ENCODE measurements around the gene PLG. TPM values are rescaled to one million over a fixed set of nuclear protein-coding genes. Genes with fewer than 3 reads are reported as not detected.
"Not testable (repeated sequence)": the region's sequence is repeated elsewhere in the genome, so short reads cannot be mapped to it uniquely, and the experiment has no call there.

The PLG gene
- total RNA-seq, 2 experiments from 2014 or later = 3.4 to 3.7 TPM

GRCh38 chr6:160692369-160692959, 9.6 kb upstream of the PLG start:
- Histone ChIP-seq H3K4me1 (ENCODE audit: insufficient read depth, low read length, poor library complexity, severe bottlenecking) (no peaks in the 10 kb centered on the region), H3K9me3 (ENCODE audit: low read length) (no peaks in the 10 kb centered on the region), H3K4me3 (ENCODE audit: low read depth, low read length, poor library complexity, severe bottlenecking) (no peak overlapping the region), H3K27ac (ENCODE audit: low read depth, low read length, poor library complexity, severe bottlenecking) (no peak overlapping the region), H3K79me2 (ENCODE audit: insufficient read depth, low read depth, low read length) (no peaks in the 10 kb centered on the region), H2AFZ (ENCODE audit: low read length) (no peak overlapping the region), H4K20me1 (ENCODE audit: insufficient read depth, low read length) (no peaks in the 10 kb centered on the region), H3K4me2 (ENCODE audit: low read length) (no peak overlapping the region), H3K9me2 (ENCODE audit: insufficient read depth, low read length) (no peaks in the 10 kb centered on the region), H3K36me3 (ENCODE audit: insufficient read depth, low read length) (no peaks in the 10 kb centered on the region)
- peak; percentile 20 for DNase-seq (ENCODE audit: low spot score)
- no TSS peak for BruUV-seq (replicated peaks)
- TF ChIP-seq CTCF (conservative IDR thresholded peaks at IDR 0.05; ENCODE audit: low read length) = peak; percentile 62
- TF ChIP-seq EZH2phosphoT487 (IDR thresholded peaks at IDR 0.05; ENCODE audit: borderline replicate concordance, low read depth, low read length) = no peak
- intact Hi-C loops (cut with micrococcal nuclease; ENCODE audit: unreplicated experiment) = no loop called here
- POLR2A ChIA-PET = interaction anchor here (0.6 kb wide), 1 partner anchor 635 kb away, joined by 3 read pairs; no protein-coding TSS in a partner anchor
- CTCF ChIA-PET (ENCODE audit: unreplicated experiment) = no interaction called here

- H4K20me1 ChIP-seq (ENCODE audit: insufficient read depth, low read length); H3K4me2 ChIP-seq (ENCODE audit: low read length); H2AFZ ChIP-seq (ENCODE audit: low read length); intact Hi-C loops (cut with micrococcal nuclease; ENCODE audit: unreplicated experiment); H3K27ac ChIP-seq (ENCODE audit: low read depth, low read length, poor library complexity, severe bottlenecking); H3K36me3 ChIP-seq (ENCODE audit: insufficient read depth, low read length); CTCF ChIA-PET (ENCODE audit: unreplicated experiment); DNase-seq (ENCODE audit: low spot score); H3K79me2 ChIP-seq (ENCODE audit: insufficient read depth, low read depth, low read length); BruUV-seq (replicated peaks); H3K4me3 ChIP-seq (ENCODE audit: low read depth, low read length, poor library complexity, severe bottlenecking); H3K4me1 ChIP-seq (ENCODE audit: insufficient read depth, low read length, poor library complexity, severe bottlenecking); H3K9me2 ChIP-seq (ENCODE audit: insufficient read depth, low read length); H3K9me3 ChIP-seq (ENCODE audit: low read length); POLR2A ChIA-PET: not testable (repeated sequence)
These were observed 7.0 kb upstream of the PLG start for GRCh38 chr6:160695025-160695424.

GRCh38 chr6:160695622-160696021, 6.4 kb upstream of the PLG start:
- H3K4me3 ChIP-seq (ENCODE audit: low read depth, low read length, poor library complexity, severe bottlenecking); H3K4me1 ChIP-seq (ENCODE audit: insufficient read depth, low read length, poor library complexity, severe bottlenecking); H3K9me2 ChIP-seq (ENCODE audit: insufficient read depth, low read length); BruUV-seq (replicated peaks); DNase-seq (ENCODE audit: low spot score); H3K4me2 ChIP-seq (ENCODE audit: low read length); H3K79me2 ChIP-seq (ENCODE audit: insufficient read depth, low read depth, low read length); POLR2A ChIA-PET; CTCF ChIA-PET (ENCODE audit: unreplicated experiment); H2AFZ ChIP-seq (ENCODE audit: low read length); H3K36me3 ChIP-seq (ENCODE audit: insufficient read depth, low read length); H4K20me1 ChIP-seq (ENCODE audit: insufficient read depth, low read length); H3K9me3 ChIP-seq (ENCODE audit: low read length); intact Hi-C loops (cut with micrococcal nuclease; ENCODE audit: unreplicated experiment); H3K27ac ChIP-seq (ENCODE audit: low read depth, low read length, poor library complexity, severe bottlenecking): not testable (repeated sequence)

GRCh38 chr6:160696884-160697283, 5.2 kb upstream of the PLG start:
- H3K9me3 ChIP-seq (ENCODE audit: low read length); H3K36me3 ChIP-seq (ENCODE audit: insufficient read depth, low read length); POLR2A ChIA-PET; H3K9me2 ChIP-seq (ENCODE audit: insufficient read depth, low read length); DNase-seq (ENCODE audit: low spot score); BruUV-seq (replicated peaks); H3K4me3 ChIP-seq (ENCODE audit: low read depth, low read length, poor library complexity, severe bottlenecking); CTCF ChIA-PET (ENCODE audit: unreplicated experiment); H3K4me2 ChIP-seq (ENCODE audit: low read length); H3K4me1 ChIP-seq (ENCODE audit: insufficient read depth, low read length, poor library complexity, severe bottlenecking); H3K79me2 ChIP-seq (ENCODE audit: insufficient read depth, low read depth, low read length); H3K27ac ChIP-seq (ENCODE audit: low read depth, low read length, poor library complexity, severe bottlenecking); H2AFZ ChIP-seq (ENCODE audit: low read length); H4K20me1 ChIP-seq (ENCODE audit: insufficient read depth, low read length); intact Hi-C loops (cut with micrococcal nuclease; ENCODE audit: unreplicated experiment): not testable (repeated sequence)
